ENCODE measurements around the gene BACE1. TPM values are rescaled to one million over a fixed set of nuclear protein-coding genes. Genes with fewer than 3 reads are reported as not detected.
"Not testable (repeated sequence)": the region's sequence is repeated elsewhere in the genome, so short reads cannot be mapped to it uniquely, and the experiment has no call there.

Gene BACE1
- total RNA-seq, 4 donors from 2014 or later = 20.0 to 32.4 (median 24.7) TPM

DNA sequence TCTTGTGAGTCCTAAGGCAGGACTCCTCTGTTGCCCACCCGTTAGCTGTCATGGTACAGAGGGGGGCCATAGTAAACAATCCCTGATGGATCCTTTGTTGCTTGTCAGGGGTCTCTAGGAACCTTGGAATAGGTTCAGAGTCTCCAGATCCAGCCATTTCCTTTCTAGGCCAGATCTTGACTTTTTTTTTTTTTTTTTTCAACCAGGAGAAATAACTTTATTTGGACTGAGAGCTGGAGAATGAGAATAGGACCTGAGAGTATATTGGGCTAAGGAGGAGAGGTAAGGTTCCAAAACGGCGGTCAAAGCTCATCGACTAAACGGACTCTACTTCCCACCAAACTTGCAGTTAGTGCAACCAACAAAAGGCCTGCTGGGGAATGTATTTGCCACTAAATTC is 19.3 kb upstream of the BACE1 start:
- TF ChIP-seq, protein P1, sequence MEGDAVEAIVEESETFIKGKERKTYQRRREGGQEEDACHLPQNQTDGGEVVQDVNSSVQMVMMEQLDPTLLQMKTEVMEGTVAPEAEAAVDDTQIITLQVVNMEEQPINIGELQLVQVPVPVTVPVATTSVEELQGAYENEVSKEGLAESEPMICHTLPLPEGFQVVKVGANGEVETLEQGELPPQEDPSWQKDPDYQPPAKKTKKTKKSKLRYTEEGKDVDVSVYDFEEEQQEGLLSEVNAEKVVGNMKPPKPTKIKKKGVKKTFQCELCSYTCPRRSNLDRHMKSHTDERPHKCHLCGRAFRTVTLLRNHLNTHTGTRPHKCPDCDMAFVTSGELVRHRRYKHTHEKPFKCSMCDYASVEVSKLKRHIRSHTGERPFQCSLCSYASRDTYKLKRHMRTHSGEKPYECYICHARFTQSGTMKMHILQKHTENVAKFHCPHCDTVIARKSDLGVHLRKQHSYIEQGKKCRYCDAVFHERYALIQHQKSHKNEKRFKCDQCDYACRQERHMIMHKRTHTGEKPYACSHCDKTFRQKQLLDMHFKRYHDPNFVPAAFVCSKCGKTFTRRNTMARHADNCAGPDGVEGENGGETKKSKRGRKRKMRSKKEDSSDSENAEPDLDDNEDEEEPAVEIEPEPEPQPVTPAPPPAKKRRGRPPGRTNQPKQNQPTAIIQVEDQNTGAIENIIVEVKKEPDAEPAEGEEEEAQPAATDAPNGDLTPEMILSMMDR (IDR thresholded peaks at IDR 0.05) = no peak
- DNase-seq (ENCODE audit: low spot score) (no peak), ATAC-seq (ENCODE audit: low FRiP score) (no peak)

DNA sequence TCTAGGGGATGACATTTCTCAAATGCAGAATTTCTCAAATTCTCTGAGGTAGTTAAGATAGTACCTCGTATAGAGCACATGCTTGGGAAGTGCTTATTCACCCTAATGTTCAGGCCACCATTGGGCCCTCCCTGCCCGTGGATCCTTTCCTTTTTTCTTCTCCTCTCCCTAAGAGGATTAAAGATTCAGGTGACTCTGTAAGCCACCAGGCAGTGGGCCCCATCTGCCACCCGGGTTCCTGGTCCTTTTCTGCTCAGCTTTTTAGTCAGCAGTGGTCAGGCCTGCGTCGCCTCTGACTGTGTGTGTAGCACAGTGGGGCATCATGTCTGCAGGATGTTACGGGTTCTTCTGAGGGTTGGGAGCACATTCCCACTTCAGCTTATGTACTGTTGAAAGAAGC is 18.8 kb upstream of the BACE1 start:
- TF ChIP-seq, protein P1 (IDR thresholded peaks at IDR 0.05) = no peak
- DNase-seq (ENCODE audit: low spot score) = no peak
- no peak for ATAC-seq (ENCODE audit: low FRiP score)

- ATAC-seq (ENCODE audit: low FRiP score) (no peak), DNase-seq (ENCODE audit: low spot score) (no peak)
- TF ChIP-seq, protein P1 (IDR thresholded peaks at IDR 0.05) = no peak
These were observed 17.9 kb upstream of the BACE1 start for GRCh38 chr11:117333917-117334316.

GRCh38 chr11:117332843-117333242 is 16.8 kb upstream of the BACE1 start:
- DNase-seq (ENCODE audit: low spot score) = no peak
- ATAC-seq (ENCODE audit: low FRiP score) = no peak
- TF ChIP-seq, protein P1 (IDR thresholded peaks at IDR 0.05) = no peak

GRCh38 chr11:117328375-117329010 is 12.4 kb upstream of the BACE1 start:
- DNase-seq (ENCODE audit: low spot score) (peak; percentile 26), ATAC-seq (ENCODE audit: low FRiP score) (peak; percentile 43)
- TF ChIP-seq, protein P1 (IDR thresholded peaks at IDR 0.05) = no peak

GRCh38 chr11:117327567-117328374 is 11.7 kb upstream of the BACE1 start, which contains the start of gene CEP164:
CEP164 (plus strand) TSS chr11:117327854; CDS start chr11:117338587, 10,733 bp downstream.
- TF ChIP-seq, protein P1 (IDR thresholded peaks at IDR 0.05) = no peak
- DNase-seq (ENCODE audit: low spot score) = peak; percentile 86
- ATAC-seq (ENCODE audit: low FRiP score) = peak; percentile 95

- not testable (repeated sequence) for ATAC-seq (ENCODE audit: low FRiP score); DNase-seq (ENCODE audit: low spot score)
These were observed 11.2 kb upstream of the BACE1 start for GRCh38 chr11:117327255-117327566.

Data from omental fat pad (tissue), 4 donors.